Dedifferentiated amniotic fluid mesenchymal stem cell (primary cell): Measurements from ENCODE around the gene CCDC68.
"Not testable (repeated sequence)": the region's sequence is repeated elsewhere in the genome, so short reads cannot be mapped to it uniquely, and the experiment has no call there.

Source experiments
- DNase-seq: peaks from one replicate; pipeline ENCODE4 v3.0.0-alpha.2; 2016; ENCODE audit errors: extremely low spot score

The CCDC68 gene

DNA sequence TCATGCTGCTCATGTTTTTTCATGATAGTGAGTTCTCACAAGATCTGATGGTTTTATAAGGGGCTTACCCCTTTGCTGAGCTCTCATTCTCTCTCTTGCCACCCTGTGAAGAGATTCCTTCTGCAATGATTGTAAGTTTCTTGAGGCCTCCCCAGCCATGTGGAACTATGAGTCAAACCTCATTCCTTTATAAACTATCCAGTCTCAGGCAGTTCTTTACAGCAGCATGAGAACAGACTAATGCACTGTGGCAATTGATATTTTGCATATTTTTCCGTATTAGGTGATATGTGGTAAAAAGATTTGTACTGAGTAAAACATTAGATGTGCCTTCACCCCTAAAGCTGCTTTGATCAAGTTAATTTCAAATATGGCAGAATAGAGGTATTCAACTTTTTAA, 82.2 kb downstream of the CCDC68 start:
- DNase-seq, result no peak

DNA sequence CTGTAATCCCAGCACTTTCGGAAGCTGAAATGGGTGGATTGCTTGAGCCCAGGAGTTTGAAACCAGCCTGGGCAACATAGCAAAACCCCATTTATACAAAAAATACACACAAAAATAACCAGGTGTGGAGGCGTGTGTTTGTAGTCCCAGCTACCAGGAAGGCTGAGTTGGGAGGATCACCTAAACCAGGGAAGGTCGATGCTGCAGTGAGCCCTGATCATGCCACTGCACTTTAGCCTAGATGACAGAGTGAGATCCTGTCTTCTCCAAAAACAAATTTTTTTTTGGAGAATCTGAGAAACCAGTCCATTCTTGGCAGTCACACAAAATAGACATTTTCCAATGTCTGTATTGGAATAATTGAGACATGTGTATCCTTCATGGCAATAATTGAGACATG, 84.2 kb downstream of the CCDC68 start:
- no peak for DNase-seq

DNA sequence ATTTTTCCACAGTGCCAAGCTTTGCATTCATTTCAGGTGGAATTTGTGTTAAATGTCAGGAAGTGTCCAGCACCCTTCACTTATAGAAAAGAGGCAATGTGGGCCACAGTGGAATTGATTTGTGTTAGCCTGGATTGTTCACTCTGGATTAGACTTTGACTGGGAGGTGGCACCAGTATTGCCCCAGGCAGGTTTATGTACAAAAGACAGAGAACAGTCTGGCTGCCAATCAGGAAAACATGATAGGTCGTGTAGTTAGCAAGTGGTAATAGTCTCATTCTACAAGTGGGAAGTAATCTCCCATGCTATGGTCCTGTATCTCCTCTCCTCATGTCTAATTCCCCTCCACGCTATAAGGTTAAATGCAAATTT, 85.4 kb downstream of the CCDC68 start:
- DNase-seq, result no peak

DNA sequence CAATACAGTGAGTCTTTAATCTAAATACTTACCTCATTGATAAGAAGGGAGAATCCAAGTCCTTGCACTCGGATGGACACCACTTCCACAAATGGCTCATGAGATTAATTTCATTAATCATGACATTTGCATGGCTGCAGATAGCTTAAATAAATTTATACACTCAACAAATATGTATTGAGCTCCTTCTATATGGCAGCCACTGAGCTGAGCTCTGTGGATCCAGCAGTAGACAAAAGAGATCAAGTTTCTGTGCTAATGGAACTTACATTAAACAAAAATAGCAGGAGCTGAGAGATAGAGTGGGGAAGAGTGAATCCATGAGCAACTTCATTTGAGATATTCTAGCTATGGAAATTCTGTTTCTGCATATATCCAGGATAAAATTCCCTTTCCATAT, 86.6 kb downstream of the CCDC68 start:
- no peak for DNase-seq

DNA sequence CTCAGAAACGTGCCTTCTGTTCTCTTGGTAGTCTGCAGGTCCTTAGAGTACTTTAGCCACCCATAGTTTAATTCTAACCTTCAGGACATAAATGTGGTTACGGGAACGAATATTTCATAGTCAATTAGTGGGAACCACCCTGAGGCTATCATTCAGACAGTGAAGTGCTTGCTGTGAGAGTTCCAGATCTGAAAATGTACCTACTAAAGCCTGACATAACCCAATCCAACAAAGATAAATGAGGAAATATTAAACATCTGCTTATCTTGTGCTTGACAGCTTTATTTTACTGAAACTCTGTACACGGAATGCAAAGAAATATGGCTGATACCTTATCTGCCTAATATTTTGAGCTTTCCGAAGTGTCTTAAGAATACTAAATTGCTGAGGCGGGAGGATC, 88.0 kb downstream of the CCDC68 start:
- no peak for DNase-seq

DNA sequence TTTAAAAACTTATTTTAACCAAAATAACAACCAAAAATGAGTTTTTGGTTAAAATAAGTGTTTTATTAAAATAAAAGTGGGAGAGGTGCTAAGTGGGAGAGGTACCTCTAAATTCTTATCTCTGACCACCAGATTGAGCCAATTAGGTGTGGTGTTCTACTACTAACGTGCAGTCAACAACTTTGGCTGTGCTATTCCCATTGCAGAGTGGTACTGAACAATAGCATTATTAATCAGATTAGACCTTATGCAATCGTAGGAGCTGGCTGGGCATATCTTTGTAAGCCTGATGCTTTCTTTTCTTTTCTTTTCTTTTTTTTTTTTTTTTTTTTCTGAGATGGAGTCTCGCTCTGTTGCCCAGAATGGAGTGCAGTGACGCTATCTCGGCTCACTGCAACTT, 92.1 kb downstream of the CCDC68 start:
- no peak for DNase-seq

DNA sequence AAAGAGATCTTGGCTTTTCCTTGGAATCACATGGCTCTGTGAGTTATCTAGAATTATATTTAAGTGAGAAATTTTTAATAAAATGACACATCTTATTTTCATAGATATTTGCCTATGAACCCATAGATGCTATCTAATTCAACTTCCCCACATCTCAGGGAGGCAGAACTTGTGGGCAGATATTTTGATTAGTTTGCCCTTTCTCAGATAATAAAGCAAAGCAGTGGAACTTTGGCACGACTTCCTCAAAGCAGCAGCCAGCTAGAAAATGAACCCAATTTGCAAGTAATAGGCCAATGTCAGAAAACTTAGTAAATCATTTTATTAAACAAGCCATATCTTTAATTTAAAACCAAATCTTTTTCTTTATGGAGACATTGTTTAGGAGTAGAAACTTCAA, 98.3 kb downstream of the CCDC68 start:
- no peak for DNase-seq

DNA sequence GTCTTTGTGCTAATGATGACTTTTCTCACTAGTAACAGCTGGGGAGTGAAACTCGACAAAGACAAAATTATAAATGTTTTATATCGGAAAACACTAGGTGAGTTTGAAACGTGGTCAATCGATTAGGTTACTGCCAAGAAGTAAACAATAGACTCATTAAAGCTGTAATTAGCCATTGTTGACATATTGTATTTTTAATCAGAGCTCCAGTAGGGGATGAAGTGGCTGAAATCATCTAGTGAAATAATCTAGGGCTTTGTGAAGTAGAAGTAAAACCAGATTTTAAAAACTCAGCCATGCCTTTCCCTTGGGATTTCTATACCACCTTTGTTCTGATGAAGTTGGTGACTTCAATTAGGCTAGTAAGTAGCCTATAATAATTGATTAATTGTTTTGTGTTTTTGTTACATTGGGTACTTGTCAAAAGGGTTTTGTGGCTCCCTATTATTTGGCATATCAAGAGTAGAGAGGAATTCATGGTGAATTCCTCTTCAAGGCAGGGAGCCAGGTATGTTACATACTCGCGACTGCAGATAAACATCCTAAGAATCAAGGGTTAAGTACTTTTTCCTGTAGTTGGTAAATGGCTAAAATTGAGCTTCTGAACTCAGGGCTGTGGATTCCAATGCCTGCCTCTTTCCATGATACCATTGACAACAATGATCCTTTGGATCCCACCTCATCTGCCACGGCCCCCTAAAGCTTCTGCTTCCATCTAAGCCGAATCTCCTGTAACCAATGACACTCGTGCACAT, 99.4 kb downstream of the CCDC68 start:
- DNase-seq, result no peak

DNA sequence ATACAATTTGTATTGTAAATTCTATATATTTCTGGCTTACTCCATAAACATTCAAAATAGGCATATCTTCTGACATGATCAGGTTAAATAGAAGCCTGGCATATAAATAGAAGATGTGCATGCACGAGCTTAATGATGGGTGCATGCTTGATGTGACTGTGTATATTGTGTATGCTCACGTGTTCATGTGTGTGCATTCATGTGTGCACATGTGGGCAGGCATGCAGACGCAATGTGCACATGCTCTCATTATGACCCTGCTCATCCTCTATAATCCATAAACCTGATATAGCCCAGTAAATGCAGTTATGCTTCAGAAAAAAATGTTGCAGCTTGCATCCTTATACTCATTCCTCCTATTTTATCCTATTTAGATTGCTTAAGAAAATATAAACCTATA, 101.8 kb downstream of the CCDC68 start:
- DNase-seq, result no peak

DNA sequence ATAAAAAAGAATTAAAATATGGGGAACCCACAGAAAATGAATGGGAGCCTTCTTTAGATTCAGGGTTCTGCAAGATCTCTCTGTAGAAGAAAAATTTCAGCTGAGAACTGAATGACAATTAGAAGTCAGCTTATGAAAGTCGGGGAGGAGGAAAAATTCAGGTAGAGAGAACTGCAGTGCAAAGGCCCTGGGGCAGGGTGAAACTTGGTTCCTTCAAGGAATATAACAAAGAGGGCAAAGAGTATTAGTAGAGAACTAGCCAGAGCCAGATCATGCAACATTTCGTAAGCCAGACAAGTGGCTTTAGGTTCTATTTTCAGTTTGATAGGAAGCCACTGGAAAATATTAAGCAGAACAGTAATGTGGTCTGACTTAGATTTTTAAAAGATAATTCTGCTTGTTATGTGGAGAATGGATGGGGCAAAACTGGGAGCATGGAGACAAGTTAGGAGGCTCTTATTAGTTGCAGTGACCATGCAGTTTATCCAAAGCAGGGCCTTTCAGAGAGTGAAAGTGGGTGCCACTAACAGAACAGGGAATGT, 103.1 kb downstream of the CCDC68 start:
- DNase-seq, result no peak

DNA sequence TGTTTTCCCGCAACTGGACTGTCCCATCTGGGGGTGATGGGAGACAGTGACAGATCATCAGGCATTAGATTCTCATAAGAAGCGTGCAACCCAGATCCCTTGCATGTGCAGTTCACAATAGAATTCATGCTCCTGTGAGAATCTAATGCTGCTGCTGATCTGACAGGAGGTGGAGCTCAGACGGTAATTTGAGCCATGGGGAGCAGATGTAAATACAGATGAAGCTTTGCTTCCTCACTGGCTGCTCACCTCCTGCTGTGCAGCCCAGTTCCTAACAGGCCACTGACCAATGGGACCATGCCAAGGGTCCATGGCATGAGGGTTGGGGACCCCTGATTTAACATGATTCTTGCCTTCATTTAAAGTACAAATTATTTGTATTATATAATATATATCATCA, 104.2 kb downstream of the CCDC68 start:
- DNase-seq, result not testable (repeated sequence)

DNA sequence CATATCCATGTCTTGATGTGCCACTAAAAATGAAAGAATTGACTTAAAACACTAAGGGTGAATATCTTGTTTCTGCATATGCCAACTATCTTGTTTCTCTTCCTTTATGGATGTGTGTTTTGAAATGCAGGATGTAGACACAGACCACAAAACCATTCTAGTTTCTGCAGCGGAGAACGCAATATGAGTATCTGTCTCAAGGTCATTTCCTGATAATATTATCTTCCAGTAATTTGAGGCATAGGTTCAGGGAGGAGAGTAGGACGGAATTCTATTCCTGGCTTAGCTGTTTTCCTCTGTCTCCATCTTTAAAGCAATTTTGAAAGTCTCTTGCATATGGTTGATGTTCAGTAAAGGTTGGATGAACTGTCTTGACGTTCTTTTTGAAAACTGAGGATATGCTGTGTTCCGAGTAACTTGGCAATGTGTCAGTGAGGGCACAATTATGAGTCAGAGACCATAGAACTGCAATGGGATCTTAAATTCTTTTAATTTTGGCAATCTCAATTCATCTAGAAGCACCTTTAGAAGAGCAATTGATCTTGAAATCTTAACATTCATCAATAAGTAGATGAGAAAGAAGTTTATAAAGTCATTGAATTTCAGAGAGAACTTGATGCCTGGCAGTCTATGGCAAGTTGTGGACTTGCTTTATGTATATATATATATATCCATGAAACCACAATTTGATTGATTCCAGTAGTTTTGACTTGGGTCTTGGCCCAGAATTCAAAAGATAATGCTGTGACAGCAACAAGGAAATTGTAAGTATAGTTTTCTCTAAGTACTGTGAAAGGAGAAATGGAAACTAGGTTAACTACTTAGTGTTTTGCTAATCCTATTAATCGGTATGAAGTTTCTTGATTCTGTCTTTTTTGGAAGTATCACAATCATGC, 106.2 kb downstream of the CCDC68 start:
- no peak for DNase-seq
